H9 (cell line): ENCODE results near the gene FBXO17. TPM values are rescaled to one million over a fixed set of nuclear protein-coding genes. Genes with fewer than 3 reads are reported as not detected.

Experiments
- DNase-seq: peaks from one replicate; pipeline ENCODE4 v3.0.0-alpha.2; 2017
- H2AFZ ChIP-seq: one replicate; pipeline ENCODE4 v1.6.1; 2013; ENCODE audit warnings: mild to moderate bottlenecking, low read length, control low read depth, moderate library complexity
- H2AK5ac ChIP-seq: 2 replicates; pipeline ENCODE4 v1.6.1; 2013; ENCODE audit warnings: low read length, control low read depth, mixed read lengths; ENCODE audit not compliant: insufficient read length
- H2BK120ac ChIP-seq: one replicate; pipeline ENCODE4 v1.6.1; 2013; ENCODE audit warnings: low read depth, mild to moderate bottlenecking, low read length, control low read depth, inconsistent platforms; ENCODE audit not compliant: poor library complexity, severe bottlenecking
- H2BK12ac ChIP-seq: 2 replicates; pipeline ENCODE4 v1.6.1; 2013; ENCODE audit warnings: low read length, control low read depth, mixed read lengths, low read depth; ENCODE audit not compliant: insufficient read length
- H2BK15ac ChIP-seq: 2 replicates; pipeline ENCODE4 v1.6.1; 2013; ENCODE audit warnings: low read depth, low read length, control low read depth
- H2BK20ac ChIP-seq: one replicate; pipeline ENCODE4 v1.6.1; 2013; ENCODE audit warnings: low read depth, mild to moderate bottlenecking, low read length, control low read depth, inconsistent platforms; ENCODE audit not compliant: poor library complexity, severe bottlenecking
- H2BK5ac ChIP-seq: 2 replicates; pipeline ENCODE4 v1.6.1; 2013; ENCODE audit warnings: low read length, control low read depth, mixed read lengths; ENCODE audit not compliant: insufficient read length
- H3K14ac ChIP-seq: 2 replicates; pipeline ENCODE4 v1.6.1; 2013; ENCODE audit warnings: low read length, control low read depth; ENCODE audit not compliant: insufficient read depth
- H3K18ac ChIP-seq: 2 replicates; pipeline ENCODE4 v1.6.1; 2013; ENCODE audit warnings: low read depth, mild to moderate bottlenecking, mixed read lengths, low read length, control low read depth; ENCODE audit not compliant: insufficient read length
- H3K23ac ChIP-seq: 2 replicates; pipeline ENCODE4 v1.6.1; 2013; ENCODE audit warnings: low read length, control low read depth, mixed read lengths, low read depth; ENCODE audit not compliant: insufficient read length
- H3K23me2 ChIP-seq: 2 replicates; pipeline ENCODE4 v1.6.1; 2013; ENCODE audit warnings: low read depth, mild to moderate bottlenecking, mixed read lengths, low read length, control low read depth; ENCODE audit not compliant: insufficient read length, poor library complexity, severe bottlenecking
- H3K27ac ChIP-seq: 2 replicates; pipeline ENCODE4 v1.5.1; 2013; ENCODE audit warnings: low read length, control low read depth, mixed read lengths, low read depth; ENCODE audit not compliant: insufficient read length
- H3K27me3 ChIP-seq: 2 replicates; pipeline ENCODE4 v1.6.1; 2013; ENCODE audit warnings: low read length, control low read depth, inconsistent platforms; ENCODE audit not compliant: insufficient read depth
- H3K4ac ChIP-seq: 2 replicates; pipeline ENCODE4 v1.6.1; 2013; ENCODE audit warnings: low read depth, mild to moderate bottlenecking, control low read depth, inconsistent platforms, low read length, moderate library complexity
- H3K4me1 ChIP-seq: 2 replicates; pipeline ENCODE4 v1.6.1; 2013; ENCODE audit warnings: low read length, control low read depth, inconsistent platforms; ENCODE audit not compliant: insufficient read depth
- H3K4me2 ChIP-seq: 2 replicates; pipeline ENCODE4 v1.6.1; 2013; ENCODE audit warnings: low read length, control low read depth, mixed read lengths; ENCODE audit not compliant: insufficient read length, insufficient read depth
- H3K56ac ChIP-seq: 2 replicates; pipeline ENCODE4 v1.6.1; 2013; ENCODE audit warnings: low read depth, mild to moderate bottlenecking, mixed read lengths, low read length, control low read depth; ENCODE audit not compliant: insufficient read length
- H3K79me1 ChIP-seq: 2 replicates; pipeline ENCODE4 v1.6.1; 2013; ENCODE audit warnings: low read depth, mild to moderate bottlenecking, moderate library complexity, low read length, control low read depth, inconsistent platforms; ENCODE audit not compliant: insufficient read depth, poor library complexity, severe bottlenecking
- H3K79me2 ChIP-seq: 2 replicates; pipeline ENCODE4 v1.6.1; 2013; ENCODE audit warnings: low read length, control low read depth, inconsistent platforms; ENCODE audit not compliant: insufficient read depth
- H3K9ac ChIP-seq: 2 replicates; pipeline ENCODE4 v1.6.1; 2013; ENCODE audit warnings: low read length, control low read depth, mixed read lengths; ENCODE audit not compliant: insufficient read length; ENCODE audit errors: extremely low read depth
- H3K9me3 ChIP-seq: one replicate; pipeline ENCODE4 v1.6.1; 2013; ENCODE audit warnings: low read depth, low read length, inconsistent platforms; ENCODE audit not compliant: control insufficient read depth
- H3T11ph ChIP-seq: one replicate; pipeline ENCODE4 v1.6.1; 2013; ENCODE audit warnings: mild to moderate bottlenecking, low read length, control low read depth, inconsistent platforms
- H4K20me1 ChIP-seq: one replicate; pipeline ENCODE4 v1.6.1; 2013; ENCODE audit not compliant: control insufficient read depth, insufficient read length, insufficient read depth
- H4K5ac ChIP-seq: 2 replicates; pipeline ENCODE4 v1.6.1; 2013; ENCODE audit warnings: low read depth, mild to moderate bottlenecking, mixed read lengths, low read length, control low read depth; ENCODE audit not compliant: insufficient read length
- H4K8ac ChIP-seq: replicated peaks from 2 replicates; pipeline ENCODE4 v1.6.1; 2013; ENCODE audit warnings: low read length, control low read depth, mixed read lengths, low read depth; ENCODE audit not compliant: insufficient read length
- H4K91ac ChIP-seq: 2 replicates; pipeline ENCODE4 v1.6.1; 2013; ENCODE audit warnings: low read depth, mild to moderate bottlenecking, moderate library complexity, mixed read lengths, low read length, control low read depth; ENCODE audit not compliant: insufficient read length
- H3K27ac Mint-ChIP-seq, 3 experiments: 2 replicates in 2 of 3; 3 replicates in 1 of 3; pipeline ENCODE4 v1.8.0; 2020 to 2021; ENCODE audit warnings: mixed read lengths in 3 of 3, mild to moderate bottlenecking in 1 of 3, moderate library complexity in 1 of 3
- H3K27me3 Mint-ChIP-seq: 2 replicates; pipeline ENCODE4 v1.8.0; 2021; ENCODE audit warnings: low read depth, mild to moderate bottlenecking, moderate library complexity, mixed read lengths
- H3K36me3 Mint-ChIP-seq, 3 experiments: 2 replicates in 2 of 3; 3 replicates in 1 of 3; pipeline ENCODE4 v1.8.0; 2020 to 2021; ENCODE audit warnings: low read depth in 3 of 3, mixed read lengths in 3 of 3; ENCODE audit not compliant: insufficient read depth in 1 of 3
- H3K4me1 Mint-ChIP-seq, 2 experiments: 2 replicates each; pipeline ENCODE4 v1.8.0; 2020; ENCODE audit warnings: mixed read lengths in 2 of 2
- H3K4me3 Mint-ChIP-seq, 2 experiments: 2 replicates in 1 of 2; 3 replicates in 1 of 2; pipeline ENCODE4 v1.8.0; 2020 to 2021; ENCODE audit warnings: mild to moderate bottlenecking in 2 of 2, mixed read lengths in 2 of 2, moderate library complexity in 1 of 2
- H3K9me3 Mint-ChIP-seq, 2 experiments: 2 replicates in 1 of 2; 3 replicates in 1 of 2; pipeline ENCODE4 v1.8.0; 2020; ENCODE audit warnings: mild to moderate bottlenecking in 2 of 2, mixed read lengths in 2 of 2, moderate library complexity in 1 of 2
- WGBS: extraction: QIAGEN DNeasy Blood & Tissue Kit; methylation state at CpG from one replicate; pipeline ENCODE4 v1.1.7; 2013; ENCODE audit warnings: missing lambda C conversion rate, low lambda C conversion rate, mixed read lengths; ENCODE audit not compliant: insufficient read length; ENCODE audit errors: extremely low coverage; 5-methylcytosine and 5-hydroxymethylcytosine counted together
- total RNA-seq: library from RNA; stranded (reverse); gene quantifications from 2 replicates; pipeline ENCODE4 v1.2.1, GENCODE V29; 2021
- TF ChIP-seq, protein P1 (sequence below): fragments of 200-600 bp; sonication (generic); conservative IDR thresholded peaks from 3 replicates; pipeline ENCODE4 v1.8.0; 2021; ENCODE audit warnings: antibody characterized with exemption, mild to moderate bottlenecking

FBXO17 gene
- total RNA-seq, 1 experiment from 2014 or later = 25.5 TPM

DNA sequence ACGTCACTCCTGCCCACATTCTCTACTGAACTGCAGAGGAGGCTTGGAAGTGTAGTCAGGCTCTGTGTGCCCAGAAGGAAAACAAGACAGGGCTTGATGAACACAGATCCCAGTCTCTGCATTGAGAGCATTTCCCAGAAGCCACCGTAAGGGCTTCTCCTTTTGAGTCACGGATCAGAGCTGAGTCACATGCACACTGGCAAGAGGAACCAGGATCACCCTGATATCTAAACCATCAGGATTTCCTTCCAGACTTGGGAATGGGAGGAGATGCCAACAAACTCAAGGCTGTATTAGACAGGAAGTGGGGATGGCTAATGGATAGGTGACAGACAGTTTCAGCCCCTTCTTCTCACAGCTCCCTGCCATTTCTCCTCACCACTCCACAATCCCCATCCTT lies 17.7 kb upstream of the FBXO17 start:
- no peaks in the 10 kb centered on the region for H3K36me3 Mint-ChIP-seq
- H3K27ac ChIP-seq = no peak overlapping the region
- no peaks in the 10 kb centered on the region for H4K20me1 ChIP-seq
- H2BK12ac ChIP-seq = no peak overlapping the region
- H3K4me1 Mint-ChIP-seq = peaks cover 6 to 10% of the 10 kb centered on the region in 2 experiments
- H3K9ac ChIP-seq = no peak overlapping the region
- H3K56ac ChIP-seq = no peak overlapping the region
- H3K9me3 ChIP-seq = no peaks in the 10 kb centered on the region
- no peak overlapping the region for H2BK120ac ChIP-seq
- H3K14ac ChIP-seq = no peak overlapping the region; the same call in 1 of the 2 replicates
- no peak overlapping the region for H3K18ac ChIP-seq
- no peaks in the 10 kb centered on the region; the same call in 1 of the 2 replicates for H3K4me1 ChIP-seq
- H3K9me3 Mint-ChIP-seq = no peaks in the 10 kb centered on the region
- no peak overlapping the region for H4K8ac ChIP-seq
- H3K4me2 ChIP-seq = no peak overlapping the region
- no peaks in the 10 kb centered on the region for H3K27me3 ChIP-seq
- H4K91ac ChIP-seq = no peak overlapping the region
- H3K4ac ChIP-seq = no peak overlapping the region
- no peaks in the 10 kb centered on the region for H3K23me2 ChIP-seq
- no peaks in the 10 kb centered on the region for H3K79me2 ChIP-seq
- H2BK5ac ChIP-seq = no peak overlapping the region
- no peak overlapping the region for H3K27ac Mint-ChIP-seq
- no peak overlapping the region for H2AK5ac ChIP-seq
- WGBS = no CpG with 5 or more reads among the region's 3 CpGs
- no peak overlapping the region for H3K23ac ChIP-seq
- no peak overlapping the region for H2BK15ac ChIP-seq
- H2BK20ac ChIP-seq = no peak overlapping the region
- no peak overlapping the region for H3T11ph ChIP-seq
- H4K5ac ChIP-seq = no peak overlapping the region
- H3K79me1 ChIP-seq = no peaks in the 10 kb centered on the region
- DNase-seq = no peak
- TF ChIP-seq, protein P1, sequence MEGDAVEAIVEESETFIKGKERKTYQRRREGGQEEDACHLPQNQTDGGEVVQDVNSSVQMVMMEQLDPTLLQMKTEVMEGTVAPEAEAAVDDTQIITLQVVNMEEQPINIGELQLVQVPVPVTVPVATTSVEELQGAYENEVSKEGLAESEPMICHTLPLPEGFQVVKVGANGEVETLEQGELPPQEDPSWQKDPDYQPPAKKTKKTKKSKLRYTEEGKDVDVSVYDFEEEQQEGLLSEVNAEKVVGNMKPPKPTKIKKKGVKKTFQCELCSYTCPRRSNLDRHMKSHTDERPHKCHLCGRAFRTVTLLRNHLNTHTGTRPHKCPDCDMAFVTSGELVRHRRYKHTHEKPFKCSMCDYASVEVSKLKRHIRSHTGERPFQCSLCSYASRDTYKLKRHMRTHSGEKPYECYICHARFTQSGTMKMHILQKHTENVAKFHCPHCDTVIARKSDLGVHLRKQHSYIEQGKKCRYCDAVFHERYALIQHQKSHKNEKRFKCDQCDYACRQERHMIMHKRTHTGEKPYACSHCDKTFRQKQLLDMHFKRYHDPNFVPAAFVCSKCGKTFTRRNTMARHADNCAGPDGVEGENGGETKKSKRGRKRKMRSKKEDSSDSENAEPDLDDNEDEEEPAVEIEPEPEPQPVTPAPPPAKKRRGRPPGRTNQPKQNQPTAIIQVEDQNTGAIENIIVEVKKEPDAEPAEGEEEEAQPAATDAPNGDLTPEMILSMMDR = no peak
- peaks cover 9% of the 10 kb centered on the region for H3K27me3 Mint-ChIP-seq
- H3K4me3 Mint-ChIP-seq = no peak overlapping the region
- no peak overlapping the region for H2AFZ ChIP-seq
